ENCODE results near the gene SRSF12. TPM values are rescaled to one million over a fixed set of nuclear protein-coding genes. Genes with fewer than 3 reads are reported as not detected.
"Not testable (repeated sequence)": the region's sequence is repeated elsewhere in the genome, so short reads cannot be mapped to it uniquely, and the experiment has no call there.

SRSF12 gene
- total RNA-seq, 4 donors from 2014 or later: under 0.01 to 1.7 (median 0.60) TPM; not detected in 1

DNA sequence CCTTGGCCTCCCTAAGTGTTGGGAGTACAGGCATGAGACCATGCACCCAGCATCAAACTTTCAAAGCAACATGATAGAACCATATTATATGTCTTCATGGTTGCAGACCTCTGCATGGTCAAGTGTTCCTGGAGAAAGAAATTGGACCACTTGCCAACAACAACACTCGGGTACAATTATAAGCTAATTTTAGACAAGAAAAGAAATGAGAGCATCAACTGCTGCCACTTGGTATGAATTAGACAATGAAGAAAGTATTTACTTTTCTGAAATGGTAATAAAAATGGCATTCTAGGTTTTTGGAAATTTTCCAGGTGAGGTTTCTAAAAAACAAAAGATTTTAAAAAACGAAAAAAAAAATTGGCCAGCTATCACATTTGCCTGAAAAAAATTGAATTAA, 20.3 kb upstream of the SRSF12 start:
- H3K4me1 ChIP-seq: no peaks in the 10 kb centered on the region
- 73 to 77% methylated on average over 2 of the region's 2 CpGs for WGBS, 2 donors
- TF ChIP-seq, protein P1, sequence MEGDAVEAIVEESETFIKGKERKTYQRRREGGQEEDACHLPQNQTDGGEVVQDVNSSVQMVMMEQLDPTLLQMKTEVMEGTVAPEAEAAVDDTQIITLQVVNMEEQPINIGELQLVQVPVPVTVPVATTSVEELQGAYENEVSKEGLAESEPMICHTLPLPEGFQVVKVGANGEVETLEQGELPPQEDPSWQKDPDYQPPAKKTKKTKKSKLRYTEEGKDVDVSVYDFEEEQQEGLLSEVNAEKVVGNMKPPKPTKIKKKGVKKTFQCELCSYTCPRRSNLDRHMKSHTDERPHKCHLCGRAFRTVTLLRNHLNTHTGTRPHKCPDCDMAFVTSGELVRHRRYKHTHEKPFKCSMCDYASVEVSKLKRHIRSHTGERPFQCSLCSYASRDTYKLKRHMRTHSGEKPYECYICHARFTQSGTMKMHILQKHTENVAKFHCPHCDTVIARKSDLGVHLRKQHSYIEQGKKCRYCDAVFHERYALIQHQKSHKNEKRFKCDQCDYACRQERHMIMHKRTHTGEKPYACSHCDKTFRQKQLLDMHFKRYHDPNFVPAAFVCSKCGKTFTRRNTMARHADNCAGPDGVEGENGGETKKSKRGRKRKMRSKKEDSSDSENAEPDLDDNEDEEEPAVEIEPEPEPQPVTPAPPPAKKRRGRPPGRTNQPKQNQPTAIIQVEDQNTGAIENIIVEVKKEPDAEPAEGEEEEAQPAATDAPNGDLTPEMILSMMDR (IDR thresholded peaks at IDR 0.05): no peak
- no peak overlapping the region for H3K27ac ChIP-seq
- DNase-seq (ENCODE audit: low spot score in 2 of 2): no peak
- no peak overlapping the region for H3K4me3 ChIP-seq
- H3K9me3 ChIP-seq: no peaks in the 10 kb centered on the region
- no peaks in the 10 kb centered on the region for H3K27me3 ChIP-seq
- H3K36me3 ChIP-seq: no peaks in the 10 kb centered on the region

DNA sequence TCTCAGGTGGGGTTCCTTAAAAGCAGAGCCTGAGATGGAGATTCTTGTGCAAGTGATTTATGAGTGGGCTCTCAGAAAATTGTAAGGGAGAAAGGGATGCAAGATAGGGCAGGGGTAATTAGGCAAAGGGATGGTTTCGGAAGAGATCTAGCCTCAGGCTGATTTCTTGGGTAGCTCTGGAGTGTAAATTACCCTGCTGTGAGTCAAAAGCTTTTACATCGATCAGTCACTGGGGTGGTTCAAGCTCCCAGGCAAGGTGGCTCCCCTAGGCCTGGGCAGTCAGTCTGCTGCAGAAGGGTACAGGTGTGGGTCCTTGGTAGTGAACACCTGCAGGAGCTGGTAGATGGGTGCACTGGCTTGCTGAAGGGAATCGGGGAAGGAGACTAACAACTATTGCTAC, 16.9 kb upstream of the SRSF12 start:
- no peaks in the 10 kb centered on the region for H3K4me1 ChIP-seq
- no peaks in the 10 kb centered on the region for H3K9me3 ChIP-seq
- no peaks in the 10 kb centered on the region for H3K36me3 ChIP-seq
- no peaks in the 10 kb centered on the region for H3K27me3 ChIP-seq
- DNase-seq (ENCODE audit: low spot score in 2 of 2): no peak
- 73 to 80% methylated on average over 3 of the region's 3 CpGs for WGBS, 2 donors
- TF ChIP-seq POLR2A (IDR thresholded peaks at IDR 0.05) (no peak), EP300 (IDR thresholded peaks at IDR 0.05) (no peak)
- TF ChIP-seq, protein P1 (IDR thresholded peaks at IDR 0.05): no peak
- H3K4me3 ChIP-seq: no peak overlapping the region
- H3K27ac ChIP-seq: no peak overlapping the region

DNA sequence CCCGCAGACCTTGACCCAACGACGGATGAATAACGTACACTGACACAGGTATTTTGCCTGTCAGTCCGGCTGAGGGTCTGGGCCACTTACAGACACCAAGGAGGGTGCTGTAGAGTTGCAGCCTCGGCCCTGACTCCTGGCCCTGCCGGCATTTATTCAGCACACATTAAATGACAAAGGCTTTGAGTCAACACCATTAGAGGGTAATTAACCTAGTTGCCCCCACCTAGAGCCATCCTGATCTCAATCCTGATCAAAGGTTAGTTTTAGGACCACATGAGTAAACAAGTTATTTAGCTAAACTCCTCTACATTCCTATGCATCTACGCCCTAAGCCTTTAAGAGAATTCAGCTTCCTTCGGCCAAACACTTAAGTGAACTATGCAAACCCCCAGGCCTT, 16.1 kb upstream of the SRSF12 start:
- WGBS, 2 donors: 80 to 84% methylated on average over 9 of the region's 9 CpGs
- H3K36me3 ChIP-seq: peaks cover 0 to 3% (median 0%) of the 10 kb centered on the region in 3 donors
- no peak for DNase-seq (ENCODE audit: low spot score in 2 of 2)
- peaks cover 0 to 2% (median 0%) of the 10 kb centered on the region in 4 donors for H3K9me3 ChIP-seq
- no peak for TF ChIP-seq POLR2A (IDR thresholded peaks at IDR 0.05)
- no peak for TF ChIP-seq EP300 (IDR thresholded peaks at IDR 0.05)
- TF ChIP-seq, protein P1 (IDR thresholded peaks at IDR 0.05): no peak
- no peaks in the 10 kb centered on the region for H3K4me1 ChIP-seq
- H3K4me3 ChIP-seq: no peak overlapping the region
- no peaks in the 10 kb centered on the region for H3K27me3 ChIP-seq
- no peak overlapping the region for H3K27ac ChIP-seq

DNA sequence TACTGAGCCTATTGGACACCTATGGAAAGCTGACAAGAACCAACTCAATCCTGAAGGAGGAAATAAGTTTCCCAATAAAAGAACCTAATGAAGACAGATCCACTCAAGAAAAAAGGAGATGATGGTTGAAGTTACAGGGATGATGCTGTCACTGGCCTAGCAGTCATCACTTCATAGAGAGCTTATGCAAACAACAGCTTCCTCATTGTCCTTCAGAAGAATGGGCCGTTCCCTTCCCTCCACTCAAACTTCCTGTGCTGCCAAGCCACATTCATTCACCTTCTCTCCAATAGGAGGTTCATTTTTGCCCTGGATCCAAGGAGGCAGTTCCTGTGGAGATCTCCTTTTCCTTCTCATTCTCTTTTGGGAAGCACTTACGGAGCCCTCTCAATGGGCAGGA, 14.2 kb upstream of the SRSF12 start:
- Histone ChIP-seq H3K4me1 (no peaks in the 10 kb centered on the region), H3K9me3 (peaks cover 0 to 20% (median 0%) of the 10 kb centered on the region in 4 donors), H3K4me3 (no peak overlapping the region), H3K36me3 (peaks cover 0 to 5% (median 0%) of the 10 kb centered on the region in 3 donors), H3K27me3 (no peaks in the 10 kb centered on the region), H3K27ac (no peak overlapping the region)
- no peak for DNase-seq (ENCODE audit: low spot score in 2 of 2)
- TF ChIP-seq, protein P1 (IDR thresholded peaks at IDR 0.05): no peak
- TF ChIP-seq EP300 (IDR thresholded peaks at IDR 0.05) (no peak), POLR2A (IDR thresholded peaks at IDR 0.05) (no peak)
- 83 to 86% methylated on average over 2 of the region's 2 CpGs for WGBS, 2 donors

DNA sequence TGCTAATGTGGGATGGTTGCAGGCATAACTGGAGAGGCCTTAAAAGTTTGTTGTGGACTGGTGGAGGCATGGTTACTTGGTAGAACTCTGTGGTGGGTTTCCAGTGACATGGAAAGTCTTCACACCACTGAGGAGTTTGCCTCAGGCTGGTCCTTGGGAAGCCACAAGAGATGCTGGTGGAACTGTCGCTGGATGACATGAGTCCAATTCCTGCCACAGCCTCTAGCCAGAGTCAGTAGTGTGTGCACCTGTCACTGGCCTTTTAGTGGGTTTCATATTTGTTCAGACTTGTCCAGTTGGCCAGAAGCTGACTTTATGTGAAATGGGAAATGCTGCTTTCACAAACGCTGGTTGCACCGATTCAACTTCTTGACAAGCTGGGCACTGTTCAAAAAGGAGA, 13.7 kb upstream of the SRSF12 start:
- H3K4me1 ChIP-seq: no peaks in the 10 kb centered on the region
- TF ChIP-seq EP300 (IDR thresholded peaks at IDR 0.05): no peak
- TF ChIP-seq, protein P1 (IDR thresholded peaks at IDR 0.05): no peak
- no peak for TF ChIP-seq POLR2A (IDR thresholded peaks at IDR 0.05)
- no peak overlapping the region for H3K4me3 ChIP-seq
- DNase-seq (ENCODE audit: low spot score in 2 of 2): no peak
- peaks cover 0 to 20% (median 0%) of the 10 kb centered on the region in 4 donors for H3K9me3 ChIP-seq
- H3K36me3 ChIP-seq: peaks cover 0 to 5% (median 0%) of the 10 kb centered on the region in 3 donors
- H3K27me3 ChIP-seq: no peaks in the 10 kb centered on the region
- 97 to 100% methylated on average over 3 of the region's 3 CpGs for WGBS, 2 donors
- no peak overlapping the region for H3K27ac ChIP-seq

DNA sequence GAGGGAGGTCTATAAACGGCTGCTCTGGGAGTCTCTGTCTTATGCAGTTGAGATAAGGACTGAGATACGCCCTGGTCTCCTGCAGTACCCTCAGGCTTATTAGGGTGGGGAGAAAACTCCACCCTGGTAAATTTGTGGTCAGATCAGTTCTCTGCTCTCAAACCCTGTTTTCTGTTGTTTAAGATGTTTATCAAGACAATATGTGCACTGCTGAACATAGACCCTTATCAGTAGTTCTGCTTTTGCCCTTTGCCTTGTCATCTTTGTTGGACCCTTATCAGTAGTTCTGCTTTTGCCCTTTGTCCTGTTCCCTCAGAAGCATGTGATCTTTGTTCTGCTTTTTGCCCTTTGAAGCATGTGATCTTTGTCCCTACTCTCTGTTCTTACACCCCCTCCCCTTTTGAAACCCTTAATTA, 10.4 kb upstream of the SRSF12 start:
- not testable (repeated sequence) for H3K27ac ChIP-seq; H3K36me3 ChIP-seq; H3K4me3 ChIP-seq; H3K27me3 ChIP-seq; H3K4me1 ChIP-seq; DNase-seq (ENCODE audit: low spot score in 2 of 2)
- H3K9me3 ChIP-seq: peaks cover 0 to 20% (median 0%) of the 10 kb centered on the region in 4 donors
- WGBS, 2 donors: 87 to 90% methylated on average over 2 of the region's 2 CpGs
